SU-DHL-6 (cell line): Measurements from ENCODE around the gene THAP7.

Experiments
- CTCF ChIP-seq: fragments of 200-600 bp; sonication (generic); IDR thresholded peaks from one replicate; pipeline ENCODE4 v1.5.1; 2017; ENCODE audit warnings: antibody characterized with exemption, mild to moderate bottlenecking, low read length, moderate library complexity; ENCODE audit not compliant: insufficient read depth, poor library complexity, severe bottlenecking
- EZH2phosphoT487 ChIP-seq: fragments of 200-600 bp; sonication (generic), shearing (Covaris generic); conservative IDR thresholded peaks from 2 replicates; pipeline ENCODE4 v1.6.1; 2018; ENCODE audit warnings: mild to moderate bottlenecking, antibody characterized with exemption, low read length, moderate library complexity, mixed read lengths

GRCh38 chr22:20993304-20994127 lies 8.4 kb downstream of the THAP7 start:
- TF ChIP-seq CTCF: no peak
- TF ChIP-seq EZH2phosphoT487: no peak
